Hindlimb muscle (tissue), 1 donor: Measurements from ENCODE around the gene KLHL11. TPM values are rescaled to one million over a fixed set of nuclear protein-coding genes. Genes with fewer than 3 reads are reported as not detected.
A peak's percentile ranks its signal among the peaks of the same experiment; 100 is the strongest.
"Not testable (repeated sequence)": the region's sequence is repeated elsewhere in the genome, so short reads cannot be mapped to it uniquely, and the experiment has no call there.

ENCODE experiments used
- DNase-seq: peaks from one replicate; pipeline ENCODE4 v3.0.0-alpha.2; 2013
- polyA plus RNA-seq: library from polyadenylated mRNA; unstranded; fragments of 120-200 nt; gene quantifications from one replicate; pipeline ENCODE4 v1.2.1, GENCODE V29; 2013; ENCODE audit not compliant: insufficient read length

Gene KLHL11
- polyA plus RNA-seq, 1 donor = 6.6 TPM

DNA sequence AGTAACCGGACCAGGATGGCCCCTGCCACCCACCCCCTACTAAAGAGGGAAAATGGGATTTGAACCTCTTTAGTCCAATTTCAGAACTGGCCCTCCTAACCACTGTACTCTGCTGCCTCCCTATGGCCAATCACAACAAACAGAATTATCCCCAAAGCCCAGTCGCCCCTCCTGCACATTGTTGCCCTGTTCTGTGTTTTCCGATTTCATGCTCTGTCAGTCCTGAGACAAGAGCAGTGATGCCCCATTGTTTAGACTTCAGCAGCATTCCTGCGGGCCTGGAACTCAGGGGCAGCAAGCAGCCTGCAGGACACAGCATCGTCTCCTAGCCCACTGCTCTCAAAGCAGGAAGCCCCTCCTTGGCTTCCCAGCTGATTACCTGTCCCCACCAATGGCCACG, 20.5 kb upstream of the KLHL11 start:
- peak; percentile 9 for DNase-seq

DNA sequence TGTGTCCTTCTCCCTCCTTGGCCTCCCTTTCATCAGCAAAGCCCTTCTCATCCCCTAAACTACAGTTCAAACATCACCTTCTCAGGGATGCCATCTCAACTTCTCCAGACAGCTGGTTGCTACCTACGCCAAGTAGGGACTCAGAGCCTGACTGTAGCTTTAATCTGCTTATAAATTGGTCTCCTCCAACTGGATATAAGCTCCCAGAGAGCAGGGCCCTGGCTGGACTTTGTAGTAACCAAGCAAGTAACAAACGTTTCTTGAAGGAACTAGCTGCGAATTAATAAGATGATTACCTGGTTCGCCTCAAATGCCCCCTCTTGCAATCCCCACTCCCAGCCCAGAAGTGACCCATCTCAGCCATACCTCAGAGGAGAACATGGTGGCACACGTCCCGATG, 17.5 kb upstream of the KLHL11 start:
- no peak for DNase-seq

DNA sequence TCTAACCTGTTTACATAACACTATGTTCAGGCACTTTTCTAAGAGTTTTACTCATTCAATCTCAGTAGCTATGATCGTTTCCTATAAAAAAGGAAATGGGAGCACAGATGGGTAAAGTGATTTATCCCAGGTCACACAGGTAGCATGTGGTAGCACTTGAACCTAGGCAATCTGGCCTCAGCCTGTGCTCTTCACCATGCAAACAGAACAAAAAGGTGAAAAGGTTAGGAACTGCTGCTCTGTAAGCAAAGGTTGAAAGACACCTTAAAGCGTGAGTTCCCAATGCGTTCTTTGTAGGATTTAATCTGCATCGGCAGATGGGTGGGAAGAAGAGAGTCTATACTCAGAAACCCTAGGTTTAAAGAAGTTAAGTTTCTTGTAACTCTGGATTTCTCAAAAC, 14.9 kb upstream of the KLHL11 start:
- DNase-seq = no peak

DNA sequence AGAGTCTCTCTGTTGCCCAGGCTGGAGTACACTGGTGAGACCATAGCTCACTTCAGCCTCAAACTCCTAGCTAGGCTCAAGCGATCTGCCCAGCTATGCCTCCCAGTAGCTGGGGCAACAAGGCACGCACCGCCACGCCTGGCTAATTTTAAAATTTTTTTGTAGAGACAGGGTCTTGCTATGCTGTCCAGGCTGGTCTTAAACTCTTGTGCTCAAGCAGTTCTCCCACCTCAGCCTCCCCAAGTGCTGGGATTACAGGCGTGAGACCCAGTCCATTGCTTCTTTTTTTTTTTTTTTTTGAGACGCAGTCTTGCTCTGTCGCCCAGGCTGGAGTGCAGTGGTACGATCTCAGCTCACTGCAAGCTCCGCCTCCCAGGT, 9.1 kb upstream of the KLHL11 start:
- DNase-seq = not testable (repeated sequence)

DNA sequence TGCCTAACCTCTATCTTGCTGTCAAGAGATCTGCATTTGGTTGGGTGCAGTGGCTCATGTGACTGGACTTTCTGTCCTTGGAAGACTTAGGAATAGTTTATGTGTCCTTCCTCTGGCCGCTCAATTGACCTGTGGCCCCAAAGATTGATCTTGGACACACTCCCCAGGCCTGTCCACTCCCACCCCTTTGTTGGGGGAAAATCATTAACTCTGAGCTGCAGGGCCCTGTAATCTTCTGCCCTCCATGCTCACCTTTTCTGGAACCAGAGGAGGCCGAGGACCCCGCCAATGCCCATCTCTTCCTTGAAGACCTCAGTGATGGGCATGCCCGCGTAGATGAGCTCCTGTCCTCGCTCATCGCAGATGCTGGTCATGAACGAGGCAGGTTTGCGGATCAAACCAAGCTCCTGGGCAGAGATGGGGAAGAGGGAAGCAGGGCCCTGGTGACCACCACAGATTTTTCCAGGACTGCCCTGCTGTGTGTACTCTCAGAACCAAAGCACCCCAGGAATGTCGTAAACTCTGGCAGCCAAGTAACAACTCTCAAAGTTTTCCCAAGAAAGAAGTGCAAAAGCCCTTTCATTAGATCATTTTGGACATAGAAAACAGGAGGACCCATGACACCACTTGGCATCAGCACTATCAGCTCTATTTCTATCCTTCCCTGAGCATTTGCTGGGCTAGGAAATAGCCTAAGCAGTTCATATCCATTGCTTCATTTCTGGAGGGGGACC, 8.5 kb upstream of the KLHL11 start:
- DNase-seq = no peak

DNA sequence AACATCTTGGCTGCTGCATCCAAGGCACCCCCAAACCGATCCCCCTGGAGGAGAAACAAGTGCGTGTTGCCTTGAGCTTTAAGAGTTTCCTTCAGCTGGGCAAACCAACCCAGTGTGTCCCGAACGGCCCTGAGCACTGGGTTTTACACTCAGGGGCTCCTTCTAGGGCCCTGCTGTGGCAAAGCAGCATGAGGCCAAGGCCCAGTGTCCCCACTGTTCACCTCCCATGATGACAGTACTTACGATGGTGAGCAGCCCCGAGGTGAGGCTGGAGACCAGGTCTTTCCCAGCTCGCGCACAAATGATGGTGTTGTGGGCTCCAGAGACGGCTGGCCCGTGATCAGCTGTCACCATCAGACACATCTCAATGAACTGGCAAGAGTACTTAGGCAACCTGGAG, 6.6 kb upstream of the KLHL11 start:
- DNase-seq = no peak

DNA sequence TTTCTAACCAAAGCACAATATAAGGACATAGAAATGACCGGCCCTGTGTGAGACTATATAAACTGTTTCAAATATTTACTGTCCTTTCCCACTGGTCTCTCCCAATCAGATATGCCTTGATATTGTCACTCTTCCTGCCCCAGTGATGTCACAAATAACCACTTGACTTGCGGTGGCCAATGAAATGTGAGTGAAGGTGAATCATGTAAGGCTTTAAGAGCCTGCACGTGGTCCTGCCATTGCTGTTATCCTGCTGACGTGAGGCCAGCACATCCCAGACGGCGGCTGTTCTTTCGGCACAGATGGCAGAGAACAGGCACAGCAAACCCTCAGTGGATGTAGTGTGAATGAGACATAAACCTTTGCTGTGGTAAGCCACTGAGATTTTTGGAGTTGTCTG, 5.4 kb upstream of the KLHL11 start:
- DNase-seq = no peak

DNA sequence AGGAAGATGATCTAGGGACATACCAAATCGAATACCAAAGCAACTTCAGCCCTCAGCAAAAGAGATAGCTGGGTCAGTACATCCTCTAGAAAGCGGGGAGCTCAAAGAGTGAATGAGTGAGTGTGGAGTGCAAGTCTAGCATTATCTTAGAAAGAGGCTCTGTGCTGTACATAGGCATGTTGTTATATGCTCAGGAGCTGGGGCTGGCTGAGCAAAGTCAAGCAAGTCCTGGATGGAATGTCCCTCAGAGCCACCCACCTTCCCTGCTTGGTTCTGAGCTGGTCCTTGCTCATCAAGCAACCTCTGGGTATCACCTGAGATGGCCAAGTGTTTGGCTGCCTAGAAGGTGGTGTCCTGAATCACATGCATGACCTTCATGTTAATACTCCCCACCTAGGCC, 4.9 kb upstream of the KLHL11 start:
- no peak for DNase-seq

DNA sequence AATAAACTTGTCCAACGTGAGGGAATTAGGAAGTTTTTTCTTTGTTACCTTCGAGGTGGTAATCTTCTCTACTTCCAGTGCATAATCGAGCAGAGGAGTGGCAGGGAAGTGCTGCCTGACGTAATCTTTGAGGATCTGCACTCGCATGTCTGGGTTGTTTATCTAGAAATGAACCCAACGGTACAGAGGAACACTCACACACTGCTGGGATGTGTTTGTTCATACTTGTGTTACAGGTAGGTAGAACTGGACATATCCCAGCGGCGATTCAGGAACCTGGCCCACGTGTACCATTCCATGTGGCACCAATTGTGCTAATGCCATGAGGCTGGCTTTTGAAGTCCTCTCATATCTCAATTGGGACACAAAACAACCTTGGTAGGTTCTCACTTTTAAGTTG, 4.2 kb upstream of the KLHL11 start:
- no peak for DNase-seq

DNA sequence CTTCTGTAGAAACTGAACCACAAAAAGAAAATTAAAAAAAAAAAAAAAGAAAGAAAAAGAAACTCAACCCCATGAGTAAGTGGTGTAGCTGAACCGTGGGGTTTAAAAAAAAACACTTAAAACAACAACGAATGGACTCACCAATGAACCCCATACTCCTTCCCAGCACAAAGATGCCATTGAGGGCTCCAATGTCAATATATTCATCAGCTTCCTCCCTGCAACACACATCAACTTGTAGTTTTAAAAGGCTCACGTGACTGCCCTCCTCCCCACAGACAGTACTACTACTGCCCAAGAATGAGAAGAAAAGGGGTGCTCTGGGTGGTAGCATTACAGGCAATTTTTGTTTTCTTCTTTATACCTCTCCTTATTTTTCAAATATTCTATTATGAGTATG, 3.3 kb upstream of the KLHL11 start:
- no peak for DNase-seq

DNA sequence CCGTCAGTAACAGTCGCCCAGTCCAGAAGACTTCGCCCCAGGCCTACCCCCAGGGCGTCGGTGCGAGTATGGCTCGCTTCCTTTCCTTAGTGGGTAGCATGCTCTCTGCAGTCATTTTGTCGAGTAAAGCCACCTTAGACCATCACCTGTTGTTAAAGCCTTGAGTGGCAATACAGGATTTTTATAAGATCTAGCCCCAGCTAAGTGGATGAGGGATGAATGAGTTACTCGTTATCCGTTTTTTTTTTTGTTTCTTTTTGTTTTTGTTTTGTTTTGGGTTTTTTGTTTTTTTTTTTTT, 322 bp upstream of the KLHL11 start:
- DNase-seq = no peak

DNA sequence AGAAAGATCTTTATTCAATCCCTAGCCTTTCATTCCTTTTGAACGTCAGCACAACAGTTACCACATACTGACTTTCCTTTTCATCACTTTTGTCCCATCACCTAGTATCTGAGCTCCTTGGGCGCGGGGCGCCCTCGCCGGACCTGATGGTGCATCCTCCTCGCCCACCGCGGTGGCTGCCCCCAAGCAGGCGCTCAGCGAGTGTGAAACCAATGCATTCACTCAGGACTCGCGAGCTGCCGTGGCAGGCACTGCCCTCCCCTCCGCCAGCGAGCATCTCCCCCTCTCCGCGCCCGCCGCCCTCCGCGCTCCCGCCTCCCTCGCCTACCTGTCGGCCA, 756 bp downstream of the KLHL11 start:
- DNase-seq = no peak

DNA sequence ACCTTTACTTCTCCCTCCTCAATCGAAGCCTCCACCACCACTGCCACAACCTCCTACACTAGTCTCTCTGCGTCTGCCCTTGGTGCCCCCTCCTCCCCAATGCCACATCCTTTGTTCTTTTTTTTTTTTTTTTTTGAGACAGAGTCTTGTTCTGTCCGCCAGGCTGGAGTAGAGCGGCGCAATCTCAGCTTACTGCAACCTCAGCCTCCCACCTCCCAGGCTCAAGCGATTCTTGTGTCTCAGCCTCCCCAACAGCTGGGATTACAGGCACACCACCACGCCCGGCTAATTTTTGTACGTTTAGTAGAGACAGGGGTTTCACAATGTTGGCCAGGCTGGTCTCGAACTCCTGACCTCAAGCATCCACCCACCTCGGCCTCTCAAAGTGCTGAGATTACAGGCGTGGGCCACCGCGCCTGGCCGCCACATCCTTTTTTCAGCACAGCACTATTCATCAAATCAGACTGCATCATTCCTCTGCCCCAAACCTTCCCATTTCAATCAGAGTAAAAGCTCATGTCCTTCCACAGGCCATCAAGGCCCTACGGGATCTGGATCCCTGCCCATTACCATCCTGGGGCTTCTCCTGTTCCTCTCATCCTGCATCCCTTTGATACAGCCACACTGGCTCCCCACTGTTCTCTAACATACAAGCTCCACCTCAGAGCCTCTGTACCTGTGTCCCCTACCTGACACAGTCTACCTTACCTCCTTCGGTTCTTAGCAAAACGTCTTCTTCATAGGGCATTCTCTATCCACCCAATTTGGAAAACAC, 2.0 kb downstream of the KLHL11 start:
- no peak for DNase-seq

DNA sequence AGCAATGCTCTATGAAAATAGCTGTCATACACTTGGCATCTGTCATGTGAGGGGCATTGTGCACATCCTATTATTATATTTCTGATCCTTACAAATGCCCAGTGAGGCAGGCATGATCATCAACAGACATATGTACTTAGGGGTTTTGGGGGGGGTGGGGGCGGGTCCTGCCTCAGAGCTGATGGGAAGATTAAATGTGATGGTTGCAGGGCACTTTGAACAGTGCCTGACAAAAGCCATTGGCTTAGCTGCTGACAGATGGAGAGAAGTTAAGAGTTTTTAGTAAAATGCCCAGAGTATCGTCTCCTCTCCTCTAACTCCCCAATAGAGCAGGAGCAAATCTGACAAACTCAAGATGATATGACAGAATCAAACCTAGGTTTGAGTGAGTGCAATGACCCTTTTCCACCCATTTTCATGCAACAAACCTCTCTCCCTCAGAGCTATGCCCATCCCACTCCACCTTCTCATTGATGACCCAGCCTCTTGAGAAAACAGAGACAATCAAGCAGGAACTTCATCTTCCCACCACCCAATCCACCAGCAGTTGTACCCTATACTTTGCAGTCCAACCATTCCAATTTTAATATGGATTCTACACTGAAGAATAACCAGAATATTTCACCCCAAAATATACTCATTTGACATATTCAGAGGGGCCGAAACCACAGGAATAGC, 4.8 kb downstream of the KLHL11 start:
- no peak for DNase-seq

DNA sequence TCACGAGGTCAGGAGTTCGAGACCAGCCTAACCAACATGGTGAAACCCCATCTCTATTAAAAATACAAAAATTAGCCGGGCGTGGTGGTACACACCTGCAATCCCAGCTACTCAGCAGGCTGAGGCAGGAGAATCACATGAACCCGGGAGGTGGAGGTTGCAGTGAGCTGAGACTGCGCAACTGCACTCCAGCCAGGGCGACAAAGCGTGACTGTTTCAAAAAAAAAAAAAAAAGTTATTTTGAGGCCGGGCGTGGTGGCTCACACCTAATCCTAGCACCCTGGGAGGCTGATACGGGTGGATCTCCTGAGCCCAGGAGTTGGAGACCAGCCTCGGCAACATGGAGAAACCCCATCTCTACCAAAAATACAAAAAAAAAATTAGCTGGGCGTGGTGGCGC, 13.8 kb downstream of the KLHL11 start:
- DNase-seq = not testable (repeated sequence)

DNA sequence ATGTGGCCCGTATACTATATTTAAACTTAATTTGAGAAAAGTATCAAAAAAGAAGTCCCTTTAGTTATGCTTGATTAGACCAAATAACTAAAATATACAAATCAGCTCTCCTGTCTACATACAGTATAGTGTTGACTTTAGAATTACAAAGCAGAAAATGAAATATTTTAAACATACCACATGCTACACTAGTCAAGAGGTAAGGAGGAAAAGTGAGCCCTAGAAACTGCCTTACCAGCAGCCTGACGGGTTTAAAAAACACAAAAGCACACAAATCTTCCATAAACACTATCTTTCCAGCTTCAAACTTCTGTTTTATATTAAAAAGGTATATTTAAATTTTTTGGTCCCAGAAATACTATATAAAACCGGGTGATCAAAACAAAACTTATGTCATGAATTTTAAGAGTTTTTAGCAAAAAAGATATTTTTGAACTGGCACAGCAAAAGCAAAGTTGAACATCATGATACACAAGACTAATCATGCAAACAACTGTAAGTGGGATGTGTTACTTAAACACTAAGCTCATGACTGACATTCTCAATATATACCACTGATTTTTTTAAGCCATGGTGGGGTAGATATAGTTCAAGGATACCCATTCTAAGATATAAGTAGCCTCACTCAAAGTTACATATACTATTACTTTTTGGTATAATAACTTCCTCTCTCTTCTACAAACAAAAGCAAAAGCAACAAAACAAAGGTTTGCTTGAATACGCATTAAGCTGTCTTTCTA, 15.8 kb downstream of the KLHL11 start:
- DNase-seq = no peak

DNA sequence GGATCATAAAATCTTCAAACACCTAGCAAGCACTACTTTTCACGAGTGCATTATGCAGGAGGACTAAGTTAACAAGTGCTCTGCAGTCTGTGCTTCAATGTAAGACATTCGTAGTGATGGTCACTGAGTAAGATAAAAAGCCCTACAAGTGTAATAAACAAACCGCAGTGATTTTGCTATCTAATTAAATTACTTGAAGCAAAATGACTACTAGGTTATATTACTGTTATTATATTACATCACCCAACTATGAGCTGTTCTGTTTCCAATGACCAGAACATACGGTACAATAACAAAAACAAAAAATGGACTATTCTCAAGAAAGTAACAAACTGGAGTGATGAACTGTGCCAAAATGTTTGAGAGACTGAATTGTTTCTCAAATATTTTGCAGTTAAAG, 16.4 kb downstream of the KLHL11 start:
- DNase-seq = no peak

DNA sequence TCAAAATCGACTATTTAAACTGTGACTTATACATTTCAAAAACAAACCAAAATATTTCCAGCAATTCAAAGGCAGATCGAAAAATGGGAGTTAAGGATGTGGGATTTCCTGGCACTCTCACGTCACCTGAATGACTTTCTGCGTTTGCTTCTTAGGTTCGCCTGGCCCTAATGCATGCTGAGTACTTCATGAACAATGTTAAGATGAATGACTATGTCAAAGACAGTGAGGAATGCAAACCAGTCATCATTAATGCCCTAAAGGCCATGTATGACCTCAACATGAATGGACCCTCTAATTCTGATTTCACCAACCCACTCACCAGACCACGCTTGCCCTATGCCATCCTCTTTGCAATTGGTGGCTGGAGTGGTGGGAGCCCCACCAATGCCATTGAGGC, 20.3 kb downstream of the KLHL11 start:
- DNase-seq = no peak

DNA sequence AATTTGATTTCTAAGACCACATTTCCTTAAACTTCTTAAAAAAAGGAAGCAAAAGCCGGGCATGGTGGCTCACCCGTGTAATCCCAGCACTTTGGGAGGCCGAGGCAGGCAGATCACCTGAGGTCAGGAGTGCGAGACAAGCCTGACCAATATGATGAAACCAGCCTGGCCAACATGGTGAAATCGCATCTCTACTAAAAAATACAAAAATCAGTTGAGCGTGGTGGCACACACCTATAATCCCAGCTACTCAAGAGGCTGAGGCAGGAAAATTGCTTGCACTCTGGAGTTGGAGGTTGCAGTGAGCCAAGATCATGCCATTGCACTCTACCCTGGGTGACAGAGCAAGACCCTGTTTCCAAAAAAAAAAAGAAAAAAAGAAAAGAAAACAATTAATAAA, 24.4 kb downstream of the KLHL11 start:
- not testable (repeated sequence) for DNase-seq

DNA sequence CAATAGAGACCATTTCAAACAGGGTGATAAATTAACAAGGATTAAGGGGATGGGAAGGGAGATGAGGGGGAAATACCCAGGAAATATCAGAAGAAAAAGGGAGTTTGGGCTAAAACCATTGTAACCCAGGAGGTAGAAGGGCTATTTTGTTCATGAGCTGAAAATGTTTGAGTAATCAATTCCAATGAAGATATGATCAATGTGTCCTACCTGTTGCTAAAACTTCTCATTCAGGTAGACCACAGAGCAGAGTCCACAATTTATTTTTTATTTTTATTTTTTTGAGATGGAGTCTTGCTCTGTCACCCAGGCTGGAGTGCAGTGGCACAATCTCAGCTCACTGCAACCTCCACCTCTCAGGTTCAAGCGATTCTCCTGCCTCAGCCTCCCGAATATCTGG, 25.8 kb downstream of the KLHL11 start:
- DNase-seq = not testable (repeated sequence)

DNA sequence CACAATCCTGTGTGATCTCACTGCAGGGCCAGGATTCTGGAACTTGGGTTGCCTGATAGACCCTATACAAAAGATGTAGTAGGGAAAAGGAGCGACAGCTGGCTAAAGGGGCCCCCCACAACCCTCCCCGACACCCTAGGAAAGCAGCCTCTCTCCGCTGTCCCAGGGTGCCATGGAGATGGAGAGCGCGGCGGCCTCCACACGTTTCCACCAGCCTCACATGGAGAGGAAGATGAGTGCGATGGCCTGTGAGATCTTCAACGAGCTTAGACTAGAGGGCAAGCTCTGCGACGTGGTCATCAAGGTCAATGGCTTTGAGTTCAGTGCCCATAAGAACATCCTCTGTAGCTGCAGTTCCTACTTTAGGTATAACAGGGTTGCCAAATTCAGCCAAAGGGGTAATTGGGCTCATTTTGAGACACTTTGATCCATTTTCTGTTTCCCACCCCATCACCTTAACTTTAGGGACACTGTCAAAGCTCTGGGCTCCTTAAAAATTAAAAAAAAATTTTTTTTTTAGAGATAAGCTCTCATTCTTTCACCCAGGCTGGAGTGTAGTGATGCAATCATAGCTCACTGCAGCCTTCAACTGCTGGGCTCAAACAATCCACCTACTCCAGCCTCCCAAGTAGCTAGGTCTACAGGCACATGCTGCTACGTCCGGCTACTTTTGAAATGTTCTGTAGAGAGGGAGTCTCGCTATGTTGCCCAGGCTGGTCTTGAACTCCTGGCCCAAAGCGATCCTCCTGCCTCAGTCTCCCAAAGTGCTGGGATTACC, 27.3 kb downstream of the KLHL11 start, which contains the start of gene KLHL10:
Gene KLHL10 (plus strand): TSS at position 65 of the 778 bp plus-strand sequence. CDS start 108 bp downstream, at position 173.
- DNase-seq = no peak

DNA sequence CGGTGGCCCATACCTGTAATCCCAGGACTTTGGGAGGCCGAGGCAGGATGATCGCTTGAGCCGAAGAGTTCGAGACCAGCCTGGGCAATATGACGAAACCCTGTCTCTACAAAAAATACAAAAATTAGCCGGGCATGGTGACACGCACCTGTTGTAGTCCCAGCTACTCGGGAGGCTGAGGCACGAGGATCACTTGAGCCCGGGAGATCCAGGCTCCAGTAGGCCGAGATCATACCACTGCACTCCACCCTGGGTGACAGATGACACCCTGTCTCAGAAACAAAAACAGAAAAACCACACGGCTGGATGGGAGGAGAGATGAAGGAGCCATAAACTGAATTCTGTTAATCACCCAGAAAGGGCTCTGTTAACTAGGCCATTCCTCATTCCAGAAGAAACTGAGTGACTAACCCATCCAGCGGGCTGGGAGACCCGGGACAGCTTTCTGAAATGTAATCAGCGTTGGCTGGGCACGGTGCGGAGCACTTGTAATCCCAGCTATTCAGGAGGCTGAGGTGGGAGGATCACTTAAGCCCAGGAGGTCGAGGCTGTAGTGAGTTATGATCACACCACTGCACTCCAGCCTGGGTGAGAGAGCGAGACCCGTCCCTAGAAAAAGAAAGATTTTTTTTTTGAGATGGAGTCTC, 28.6 kb downstream of the KLHL11 start:
- DNase-seq = no peak
